Central memory CD8-positive, alpha-beta T cell (primary cell): Measurements from ENCODE around the gene CRISPLD2.

ENCODE experiments used
- ATAC-seq: fragments of 150-1000 bp; cut with Tn5 transposase; replicated peaks from 2 replicates; pipeline ENCODE4 v1.10.0; 2022; ENCODE audit warnings: mild to moderate bottlenecking, moderate FRiP score, moderate number of reproducible peaks; ENCODE audit not compliant: poor library complexity, severe bottlenecking; ENCODE audit errors: extremely low read depth
- DNase-seq, 2 donors: peaks; one replicate each; pipeline ENCODE4 v3.0.0; 2021; ENCODE audit warnings: low spot score in 2 of 2
- H3K27ac Mint-ChIP-seq: one replicate; pipeline ENCODE4 v1.8.0; 2022; ENCODE audit warnings: low read depth, mild to moderate bottlenecking, moderate library complexity, mixed read lengths
- H3K27me3 Mint-ChIP-seq: one replicate; pipeline ENCODE4 v1.8.0; 2022; ENCODE audit warnings: mixed read lengths
- H3K36me3 Mint-ChIP-seq: one replicate; pipeline ENCODE4 v1.8.0; 2022; ENCODE audit warnings: mild to moderate bottlenecking, moderate library complexity, mixed read lengths; ENCODE audit not compliant: insufficient read depth
- H3K4me1 Mint-ChIP-seq: one replicate; pipeline ENCODE4 v1.8.0; 2022; ENCODE audit warnings: mixed read lengths
- H3K4me3 Mint-ChIP-seq: one replicate; pipeline ENCODE4 v1.8.0; 2022; ENCODE audit warnings: mild to moderate bottlenecking, moderate library complexity, mixed read lengths
- H3K9me3 Mint-ChIP-seq: one replicate; pipeline ENCODE4 v1.8.0; 2022; ENCODE audit warnings: mixed read lengths

Gene CRISPLD2, protein sequence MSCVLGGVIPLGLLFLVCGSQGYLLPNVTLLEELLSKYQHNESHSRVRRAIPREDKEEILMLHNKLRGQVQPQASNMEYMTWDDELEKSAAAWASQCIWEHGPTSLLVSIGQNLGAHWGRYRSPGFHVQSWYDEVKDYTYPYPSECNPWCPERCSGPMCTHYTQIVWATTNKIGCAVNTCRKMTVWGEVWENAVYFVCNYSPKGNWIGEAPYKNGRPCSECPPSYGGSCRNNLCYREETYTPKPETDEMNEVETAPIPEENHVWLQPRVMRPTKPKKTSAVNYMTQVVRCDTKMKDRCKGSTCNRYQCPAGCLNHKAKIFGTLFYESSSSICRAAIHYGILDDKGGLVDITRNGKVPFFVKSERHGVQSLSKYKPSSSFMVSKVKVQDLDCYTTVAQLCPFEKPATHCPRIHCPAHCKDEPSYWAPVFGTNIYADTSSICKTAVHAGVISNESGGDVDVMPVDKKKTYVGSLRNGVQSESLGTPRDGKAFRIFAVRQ

GRCh38 chr16:84819644-84820304 is at the start of gene CRISPLD2:
Gene CRISPLD2, plus strand, starts transcription at chr16:84819985. Its CDS starts 18,511 bp downstream, at chr16:84838496.
- Mint-ChIP-seq H3K27ac (no peak within 1 kb of the TSS), H3K27me3 (peaks cover 74% of the 10 kb centered on the region), H3K4me3 (peak within 1 kb of the TSS; percentile 72), H3K4me1 (peaks cover 10% of the 10 kb centered on the region), H3K36me3 (peaks cover 2% of the 10 kb centered on the region), H3K9me3 (no peaks in the 10 kb centered on the region)
- DNase-seq (peak; percentile 49 to 52), ATAC-seq (peak; percentile 89)

GRCh38 chr16:84773312-84773711 is 46.5 kb upstream of the CRISPLD2 start:
- Mint-ChIP-seq H3K4me3 (no peak overlapping the region), H3K4me1 (peaks cover 15% of the 10 kb centered on the region), H3K36me3 (peaks cover 53% of the 10 kb centered on the region), H3K9me3 (no peaks in the 10 kb centered on the region), H3K27me3 (no peaks in the 10 kb centered on the region), H3K27ac (no peak overlapping the region)
- no peak for DNase-seq
- no peak for ATAC-seq

DNA sequence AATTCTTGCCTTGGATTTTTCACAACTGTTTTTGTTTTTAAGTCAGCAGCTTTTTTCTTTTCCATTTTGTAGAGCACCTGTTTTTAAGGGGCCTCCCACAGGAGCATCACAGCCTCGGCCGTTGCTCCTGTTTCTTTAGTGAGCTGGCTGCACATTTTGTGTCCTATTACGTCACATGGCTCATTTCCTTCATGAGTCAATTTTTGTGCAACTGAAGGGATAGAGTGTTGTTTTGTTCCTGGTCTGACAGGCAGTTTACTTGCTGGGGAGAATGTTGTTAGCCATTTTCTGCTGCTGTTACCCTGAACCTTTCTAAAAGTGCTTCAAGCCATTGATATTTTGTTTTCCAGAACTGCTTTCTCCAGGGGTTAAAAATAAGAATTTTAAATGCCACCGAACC is 45.0 kb upstream of the CRISPLD2 start:
- peaks cover 53% of the 10 kb centered on the region for H3K36me3 Mint-ChIP-seq

DNA sequence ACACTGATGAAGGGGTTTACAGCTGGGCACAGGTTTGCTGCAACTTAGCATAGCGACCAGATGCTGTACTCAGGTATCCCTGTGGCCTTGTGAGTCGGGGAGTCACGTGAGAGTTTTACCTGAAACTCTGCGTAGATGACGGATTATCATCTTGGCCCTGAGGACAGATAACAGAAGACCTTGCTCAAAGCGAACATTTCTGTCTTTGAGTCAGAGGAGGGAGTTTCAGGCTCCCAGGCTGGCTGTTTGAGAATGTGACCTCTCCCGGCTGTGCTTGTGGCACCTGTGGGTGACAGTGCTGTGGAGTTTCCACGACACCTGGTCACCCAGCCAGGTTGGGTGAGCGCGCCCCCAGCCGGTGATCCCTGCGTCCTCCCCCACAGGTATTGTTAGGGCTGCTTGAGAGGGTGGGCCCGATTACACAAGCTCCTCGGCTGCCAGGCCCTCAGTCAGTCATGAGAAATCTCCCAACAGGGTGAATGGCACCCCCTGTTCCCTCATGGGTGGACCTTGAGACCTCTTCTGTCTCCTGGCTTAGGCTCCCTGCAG is 44.4 kb upstream of the CRISPLD2 start:
- Mint-ChIP-seq H3K36me3 (peaks cover 58% of the 10 kb centered on the region), H3K9me3 (no peaks in the 10 kb centered on the region), H3K4me1 (no peaks in the 10 kb centered on the region), H3K4me3 (no peak overlapping the region), H3K27me3 (no peaks in the 10 kb centered on the region), H3K27ac (no peak overlapping the region)
- DNase-seq (no peak), ATAC-seq (no peak)

More for the DNA sequence above, 45.0 kb upstream of the CRISPLD2 start:
- peaks cover 2% of the 10 kb centered on the region for H3K4me1 Mint-ChIP-seq
- no peak for DNase-seq
- ATAC-seq: no peak
- H3K27ac Mint-ChIP-seq: no peak overlapping the region
- H3K4me3 Mint-ChIP-seq: no peak overlapping the region
- no peaks in the 10 kb centered on the region for H3K9me3 Mint-ChIP-seq
- no peaks in the 10 kb centered on the region for H3K27me3 Mint-ChIP-seq

DNA sequence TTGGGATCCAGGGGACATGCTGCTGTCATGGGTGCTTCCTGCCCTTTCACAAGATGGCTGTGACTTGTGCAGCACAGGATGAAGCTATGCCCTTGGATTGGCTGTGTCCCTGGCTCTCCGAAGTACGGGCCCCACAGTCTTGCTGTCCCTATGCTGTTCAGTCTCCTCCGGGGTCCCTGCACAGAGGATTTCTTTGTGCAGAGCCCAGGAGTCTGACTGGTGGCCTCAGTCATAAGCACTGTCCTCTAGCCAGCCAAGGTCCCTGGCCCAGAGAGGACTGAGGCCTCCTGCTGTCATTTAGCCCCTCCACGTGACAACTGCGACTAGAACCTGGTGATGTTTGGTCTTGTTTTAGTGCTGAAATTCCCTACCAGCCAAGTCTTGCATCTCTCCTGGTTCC is 42.4 kb upstream of the CRISPLD2 start:
- ATAC-seq: no peak
- Mint-ChIP-seq H3K27me3 (no peaks in the 10 kb centered on the region), H3K36me3 (peaks cover 55% of the 10 kb centered on the region), H3K27ac (no peak overlapping the region), H3K4me3 (no peak overlapping the region), H3K4me1 (no peaks in the 10 kb centered on the region), H3K9me3 (no peaks in the 10 kb centered on the region)
- no peak for DNase-seq

- Mint-ChIP-seq H3K36me3 (peaks cover 56% of the 10 kb centered on the region), H3K27me3 (no peaks in the 10 kb centered on the region), H3K9me3 (no peaks in the 10 kb centered on the region), H3K4me1 (no peaks in the 10 kb centered on the region), H3K4me3 (no peak overlapping the region), H3K27ac (no peak overlapping the region)
- ATAC-seq (no peak), DNase-seq (no peak)
Measured at GRCh38 chr16:84778720-84779119, 41.1 kb upstream of the CRISPLD2 start.

DNA sequence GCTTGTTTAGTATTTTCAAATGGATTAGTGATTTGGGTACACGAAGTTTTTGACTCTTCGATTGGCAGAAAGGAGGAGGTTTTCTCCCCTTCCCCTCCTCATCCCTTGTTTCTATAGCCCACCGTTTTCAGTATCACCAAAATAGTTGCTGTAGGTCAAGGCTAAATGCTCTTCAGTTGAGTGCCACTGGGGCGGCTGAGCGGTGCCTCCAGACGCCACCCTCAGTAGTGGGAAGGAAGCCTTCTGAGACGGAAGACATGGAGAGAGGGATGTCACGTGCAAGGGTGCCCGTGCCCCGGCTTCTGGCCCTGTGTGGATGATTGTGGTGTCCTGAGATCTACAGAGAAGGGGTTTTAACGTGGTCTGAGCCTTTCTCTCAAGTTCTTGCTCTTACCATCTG is 39.7 kb upstream of the CRISPLD2 start:
- Mint-ChIP-seq H3K9me3 (no peaks in the 10 kb centered on the region), H3K27me3 (no peaks in the 10 kb centered on the region), H3K4me3 (no peak overlapping the region), H3K4me1 (no peaks in the 10 kb centered on the region), H3K36me3 (peaks cover 47% of the 10 kb centered on the region), H3K27ac (no peak overlapping the region)
- ATAC-seq: no peak
- no peak for DNase-seq

DNA sequence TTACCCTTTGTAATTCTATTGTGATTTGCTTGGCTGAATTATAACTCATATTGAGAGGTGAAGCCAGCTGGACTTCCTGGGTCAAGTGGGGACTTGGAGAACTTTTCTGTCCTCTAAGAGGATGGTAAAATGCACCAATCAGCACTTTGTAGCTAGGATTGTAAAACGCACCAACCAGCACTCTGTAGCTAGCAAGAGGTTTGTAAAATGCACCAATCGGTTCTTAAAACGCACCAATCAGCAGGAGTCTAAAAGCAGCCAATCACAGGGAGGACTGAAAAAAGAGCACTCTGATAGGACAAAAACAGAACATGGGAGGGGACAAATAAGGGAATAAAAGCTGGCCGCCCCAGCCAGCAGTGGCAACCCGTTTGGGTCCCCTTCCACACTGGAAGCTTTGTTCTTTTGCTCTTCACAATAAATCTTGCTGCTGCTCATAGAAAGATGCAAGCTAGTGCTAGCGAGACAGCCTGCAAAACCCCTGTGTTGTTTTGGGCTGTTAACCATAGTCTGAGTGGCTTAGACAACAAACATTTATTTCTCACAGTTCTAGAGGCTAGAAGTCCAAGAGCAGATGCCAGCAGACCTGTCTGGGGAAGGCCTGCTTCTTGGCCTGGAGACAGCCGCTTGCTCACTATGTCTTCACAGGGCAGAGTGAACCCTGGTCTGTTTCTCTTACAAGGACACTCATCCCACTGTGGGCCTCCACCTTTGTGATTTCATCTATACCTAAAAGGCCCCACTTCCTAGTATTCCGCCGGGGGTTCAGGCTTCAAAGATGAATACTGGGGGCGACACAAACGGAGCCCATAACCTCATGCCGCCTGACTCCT is 39.0 kb upstream of the CRISPLD2 start:
- DNase-seq (no peak), ATAC-seq (no peak)
- Mint-ChIP-seq H3K4me1 (no peaks in the 10 kb centered on the region), H3K36me3 (peaks cover 44% of the 10 kb centered on the region), H3K9me3 (no peaks in the 10 kb centered on the region), H3K4me3 (no peak overlapping the region), H3K27ac (no peak overlapping the region), H3K27me3 (no peaks in the 10 kb centered on the region)

GRCh38 chr16:84782846-84783245 is 36.9 kb upstream of the CRISPLD2 start:
- Mint-ChIP-seq H3K27me3 (no peaks in the 10 kb centered on the region), H3K36me3 (peaks cover 32% of the 10 kb centered on the region), H3K27ac (no peak overlapping the region), H3K4me3 (no peak overlapping the region), H3K9me3 (no peaks in the 10 kb centered on the region), H3K4me1 (no peaks in the 10 kb centered on the region)
- DNase-seq (no peak), ATAC-seq (no peak)

GRCh38 chr16:84785843-84786581 is 33.8 kb upstream of the CRISPLD2 start:
- no peaks in the 10 kb centered on the region for H3K4me1 Mint-ChIP-seq
- peaks cover 8% of the 10 kb centered on the region for H3K36me3 Mint-ChIP-seq
- no peak overlapping the region for H3K27ac Mint-ChIP-seq
- H3K27me3 Mint-ChIP-seq: no peaks in the 10 kb centered on the region
- no peaks in the 10 kb centered on the region for H3K9me3 Mint-ChIP-seq
- no peak overlapping the region for H3K4me3 Mint-ChIP-seq
- DNase-seq (no peak), ATAC-seq (no peak)

DNA sequence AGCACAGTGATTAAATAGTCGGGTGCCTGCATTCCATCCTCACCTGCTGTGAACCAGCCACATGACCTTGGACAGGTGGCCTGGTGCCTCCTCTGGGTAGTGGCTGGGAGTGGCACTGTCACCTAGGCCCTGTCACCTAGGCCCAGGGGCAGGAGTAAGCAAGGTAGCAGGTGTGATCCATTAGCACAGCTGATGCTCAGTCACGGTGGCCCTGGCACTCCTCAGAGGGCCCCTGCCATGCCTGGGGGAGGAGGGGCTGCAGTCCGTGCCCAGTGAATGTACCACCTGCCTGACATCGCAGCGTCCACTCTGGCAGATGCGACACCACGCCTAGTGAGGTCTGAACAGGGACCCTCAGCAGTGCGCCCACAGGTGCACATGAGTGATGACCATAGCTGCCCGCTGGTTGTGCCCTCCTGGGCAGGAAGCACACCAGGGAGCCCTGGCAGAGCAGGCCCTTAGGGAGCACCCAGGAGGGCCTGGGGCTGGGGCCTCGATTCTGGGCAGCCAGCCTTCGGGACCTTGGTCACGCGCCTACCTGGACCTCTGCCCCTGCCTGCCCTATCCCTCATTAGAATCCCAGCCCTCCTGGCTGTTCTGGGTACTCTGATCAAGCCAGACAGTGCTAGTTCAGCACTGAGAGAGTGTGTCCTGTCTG is 33.1 kb upstream of the CRISPLD2 start:
- H3K27ac Mint-ChIP-seq: no peak overlapping the region
- no peak for DNase-seq
- ATAC-seq: no peak
- no peak overlapping the region for H3K4me3 Mint-ChIP-seq
- peaks cover 6% of the 10 kb centered on the region for H3K36me3 Mint-ChIP-seq
- no peaks in the 10 kb centered on the region for H3K27me3 Mint-ChIP-seq
- H3K9me3 Mint-ChIP-seq: no peaks in the 10 kb centered on the region
- no peaks in the 10 kb centered on the region for H3K4me1 Mint-ChIP-seq
